ENCODE data around the gene FJX1.
A peak's percentile ranks its signal among the peaks of the same experiment; 100 is the strongest.

FJX1 gene

GRCh38 chr11:35629511-35629910 lies 11.3 kb downstream of the FJX1 start:
- Histone ChIP-seq H2BK120ac (ENCODE audit: low read depth, low read length) (no peak overlapping the region), H3K9ac (ENCODE audit: low read length) (no peak overlapping the region), H3K56ac (ENCODE audit: low read length) (no peak overlapping the region), H3K4ac (ENCODE audit: low read depth, low read length) (no peak overlapping the region), H3K4me2 (ENCODE audit: low read length) (no peak overlapping the region), H3K23ac (ENCODE audit: low read length) (no peak overlapping the region), H3K4me1 (ENCODE audit: control insufficient read depth, low read depth, low read length) (no peaks in the 10 kb centered on the region), H3K27me3 (ENCODE audit: insufficient read depth, low read length, poor library complexity) (no peaks in the 10 kb centered on the region), H3K27ac (ENCODE audit: low read depth, low read length) (no peak overlapping the region), H2BK5ac (ENCODE audit: low read length) (no peak overlapping the region), H3K79me1 (ENCODE audit: low read length) (no peaks in the 10 kb centered on the region), H3K18ac (ENCODE audit: low read length) (no peak overlapping the region), H2AK5ac (ENCODE audit: low read length) (no peak overlapping the region), H2BK15ac (replicated peaks; ENCODE audit: low read depth) (no peak overlapping the region), H4K5ac (ENCODE audit: low read length) (no peak overlapping the region), H3K36me3 (ENCODE audit: control insufficient read depth, insufficient read depth, low read length) (no peaks in the 10 kb centered on the region), H4K8ac (ENCODE audit: low read depth, low read length) (no peak overlapping the region), H3K79me2 (ENCODE audit: control insufficient read depth, insufficient read depth, low read length) (no peaks in the 10 kb centered on the region), H3K4me3 (ENCODE audit: low read length) (no peak overlapping the region)
- no peak for DNase-seq
- WGBS (ENCODE audit: extremely low coverage, insufficient coverage, low lambda C conversion rate) = no CpG with 5 or more reads among the region's 4 CpGs

GRCh38 chr11:35629914-35630313 lies 11.7 kb downstream of the FJX1 start:
- peak; percentile 55 for DNase-seq
- no peak overlapping the region for H3K4me2 ChIP-seq (ENCODE audit: low read length)
- H3K56ac ChIP-seq (ENCODE audit: low read length) = no peak overlapping the region
- no peaks in the 10 kb centered on the region for H3K79me1 ChIP-seq (ENCODE audit: low read length)
- no peak overlapping the region for H3K4ac ChIP-seq (ENCODE audit: low read depth, low read length)
- H2BK120ac ChIP-seq (ENCODE audit: low read depth, low read length) = no peak overlapping the region
- no peaks in the 10 kb centered on the region for H3K4me1 ChIP-seq (ENCODE audit: control insufficient read depth, low read depth, low read length)
- H3K27ac ChIP-seq (ENCODE audit: low read depth, low read length) = no peak overlapping the region
- no CpG with 5 or more reads among the region's 6 CpGs for WGBS (ENCODE audit: extremely low coverage, insufficient coverage, low lambda C conversion rate)
- H3K36me3 ChIP-seq (ENCODE audit: control insufficient read depth, insufficient read depth, low read length) = no peaks in the 10 kb centered on the region
- no peaks in the 10 kb centered on the region for H3K27me3 ChIP-seq (ENCODE audit: insufficient read depth, low read length, poor library complexity)
- no peak overlapping the region for H3K9ac ChIP-seq (ENCODE audit: low read length)
- no peak overlapping the region for H2BK5ac ChIP-seq (ENCODE audit: low read length)
- no peak overlapping the region for H3K4me3 ChIP-seq (ENCODE audit: low read length)
- no peak overlapping the region for H2AK5ac ChIP-seq (ENCODE audit: low read length)
- no peak overlapping the region for H4K8ac ChIP-seq (ENCODE audit: low read depth, low read length)
- H2BK15ac ChIP-seq (replicated peaks; ENCODE audit: low read depth) = no peak overlapping the region
- no peak overlapping the region for H3K18ac ChIP-seq (ENCODE audit: low read length)
- H3K79me2 ChIP-seq (ENCODE audit: control insufficient read depth, insufficient read depth, low read length) = no peaks in the 10 kb centered on the region
- H4K5ac ChIP-seq (ENCODE audit: low read length) = no peak overlapping the region
- no peak overlapping the region for H3K23ac ChIP-seq (ENCODE audit: low read length)

- Histone ChIP-seq H3K18ac (ENCODE audit: low read length) (no peak overlapping the region), H4K5ac (ENCODE audit: low read length) (no peak overlapping the region), H2BK120ac (ENCODE audit: low read depth, low read length) (no peak overlapping the region), H3K4me1 (ENCODE audit: control insufficient read depth, low read depth, low read length) (no peaks in the 10 kb centered on the region), H3K27me3 (ENCODE audit: insufficient read depth, low read length, poor library complexity) (no peaks in the 10 kb centered on the region), H3K4me3 (ENCODE audit: low read length) (no peak overlapping the region), H3K79me1 (ENCODE audit: low read length) (no peaks in the 10 kb centered on the region), H3K4ac (ENCODE audit: low read depth, low read length) (no peak overlapping the region), H3K36me3 (ENCODE audit: control insufficient read depth, insufficient read depth, low read length) (no peaks in the 10 kb centered on the region), H3K79me2 (ENCODE audit: control insufficient read depth, insufficient read depth, low read length) (no peaks in the 10 kb centered on the region), H4K8ac (ENCODE audit: low read depth, low read length) (no peak overlapping the region), H2BK15ac (replicated peaks; ENCODE audit: low read depth) (no peak overlapping the region), H3K27ac (ENCODE audit: low read depth, low read length) (no peak overlapping the region), H3K23ac (ENCODE audit: low read length) (no peak overlapping the region), H2AK5ac (ENCODE audit: low read length) (no peak overlapping the region), H2BK5ac (ENCODE audit: low read length) (no peak overlapping the region), H3K56ac (ENCODE audit: low read length) (no peak overlapping the region), H3K4me2 (ENCODE audit: low read length) (no peak overlapping the region), H3K9ac (ENCODE audit: low read length) (no peak overlapping the region)
- no CpG with 5 or more reads among the region's 3 CpGs for WGBS (ENCODE audit: extremely low coverage, insufficient coverage, low lambda C conversion rate)
- no peak for DNase-seq
These were observed 13.6 kb downstream of the FJX1 start for GRCh38 chr11:35631891-35632290.

- no CpG with 5 or more reads among the region's 1 CpG for WGBS (ENCODE audit: extremely low coverage, insufficient coverage, low lambda C conversion rate)
- H3K27ac ChIP-seq (ENCODE audit: low read depth, low read length) = no peak overlapping the region
These were observed 14.0 kb downstream of the FJX1 start for GRCh38 chr11:35632301-35632700.

GRCh38 chr11:35633827-35634423 lies 15.7 kb downstream of the FJX1 start:
- H3K56ac ChIP-seq (ENCODE audit: low read length) = no peak overlapping the region
- H3K4ac ChIP-seq (ENCODE audit: low read depth, low read length) = no peak overlapping the region
- H3K4me3 ChIP-seq (ENCODE audit: low read length) = no peak overlapping the region
- H3K4me1 ChIP-seq (ENCODE audit: control insufficient read depth, low read depth, low read length) = no peaks in the 10 kb centered on the region
- no peaks in the 10 kb centered on the region for H3K36me3 ChIP-seq (ENCODE audit: control insufficient read depth, insufficient read depth, low read length)
- no peaks in the 10 kb centered on the region for H3K27me3 ChIP-seq (ENCODE audit: insufficient read depth, low read length, poor library complexity)
- H4K5ac ChIP-seq (ENCODE audit: low read length) = no peak overlapping the region
- H3K79me2 ChIP-seq (ENCODE audit: control insufficient read depth, insufficient read depth, low read length) = no peaks in the 10 kb centered on the region
- no CpG with 5 or more reads among the region's 4 CpGs for WGBS (ENCODE audit: extremely low coverage, insufficient coverage, low lambda C conversion rate)
- H3K23ac ChIP-seq (ENCODE audit: low read length) = no peak overlapping the region
- no peak overlapping the region for H3K4me2 ChIP-seq (ENCODE audit: low read length)
- no peak overlapping the region for H3K27ac ChIP-seq (ENCODE audit: low read depth, low read length)
- no peak for DNase-seq
- H2AK5ac ChIP-seq (ENCODE audit: low read length) = no peak overlapping the region
- H2BK15ac ChIP-seq (replicated peaks; ENCODE audit: low read depth) = no peak overlapping the region
- H3K18ac ChIP-seq (ENCODE audit: low read length) = no peak overlapping the region
- no peaks in the 10 kb centered on the region for H3K79me1 ChIP-seq (ENCODE audit: low read length)
- H2BK5ac ChIP-seq (ENCODE audit: low read length) = no peak overlapping the region
- no peak overlapping the region for H4K8ac ChIP-seq (ENCODE audit: low read depth, low read length)
- no peak overlapping the region for H3K9ac ChIP-seq (ENCODE audit: low read length)
- no peak overlapping the region for H2BK120ac ChIP-seq (ENCODE audit: low read depth, low read length)

More at GRCh38 chr11:35632301-35632700, 14.0 kb downstream of the FJX1 start:
- no peaks in the 10 kb centered on the region for H3K27me3 ChIP-seq (ENCODE audit: insufficient read depth, low read length, poor library complexity)
- no peak overlapping the region for H3K9ac ChIP-seq (ENCODE audit: low read length)
- no peak overlapping the region for H3K18ac ChIP-seq (ENCODE audit: low read length)
- no peak overlapping the region for H2BK15ac ChIP-seq (replicated peaks; ENCODE audit: low read depth)
- H2BK5ac ChIP-seq (ENCODE audit: low read length) = no peak overlapping the region
- no peak overlapping the region for H2AK5ac ChIP-seq (ENCODE audit: low read length)
- no peak for DNase-seq
- H3K56ac ChIP-seq (ENCODE audit: low read length) = no peak overlapping the region
- H3K36me3 ChIP-seq (ENCODE audit: control insufficient read depth, insufficient read depth, low read length) = no peaks in the 10 kb centered on the region
- no peak overlapping the region for H3K23ac ChIP-seq (ENCODE audit: low read length)
- no peak overlapping the region for H2BK120ac ChIP-seq (ENCODE audit: low read depth, low read length)
- no peaks in the 10 kb centered on the region for H3K79me2 ChIP-seq (ENCODE audit: control insufficient read depth, insufficient read depth, low read length)
- H3K4me2 ChIP-seq (ENCODE audit: low read length) = no peak overlapping the region
- no peak overlapping the region for H4K5ac ChIP-seq (ENCODE audit: low read length)
- no peak overlapping the region for H3K4me3 ChIP-seq (ENCODE audit: low read length)
- no peaks in the 10 kb centered on the region for H3K4me1 ChIP-seq (ENCODE audit: control insufficient read depth, low read depth, low read length)
- H3K79me1 ChIP-seq (ENCODE audit: low read length) = no peaks in the 10 kb centered on the region
- H3K4ac ChIP-seq (ENCODE audit: low read depth, low read length) = no peak overlapping the region
- no peak overlapping the region for H4K8ac ChIP-seq (ENCODE audit: low read depth, low read length)

- DNase-seq = no peak
- Histone ChIP-seq H2BK5ac (ENCODE audit: low read length) (no peak overlapping the region), H3K36me3 (ENCODE audit: control insufficient read depth, insufficient read depth, low read length) (no peaks in the 10 kb centered on the region), H3K4ac (ENCODE audit: low read depth, low read length) (no peak overlapping the region), H3K4me1 (ENCODE audit: control insufficient read depth, low read depth, low read length) (peaks cover 2% of the 10 kb centered on the region), H3K27ac (ENCODE audit: low read depth, low read length) (no peak overlapping the region), H3K79me1 (ENCODE audit: low read length) (no peaks in the 10 kb centered on the region), H2BK120ac (ENCODE audit: low read depth, low read length) (no peak overlapping the region), H3K27me3 (ENCODE audit: insufficient read depth, low read length, poor library complexity) (no peaks in the 10 kb centered on the region), H3K18ac (ENCODE audit: low read length) (no peak overlapping the region), H4K5ac (ENCODE audit: low read length) (no peak overlapping the region), H3K9ac (ENCODE audit: low read length) (no peak overlapping the region), H3K4me3 (ENCODE audit: low read length) (no peak overlapping the region), H3K4me2 (ENCODE audit: low read length) (no peak overlapping the region), H2BK15ac (replicated peaks; ENCODE audit: low read depth) (no peak overlapping the region), H3K79me2 (ENCODE audit: control insufficient read depth, insufficient read depth, low read length) (no peaks in the 10 kb centered on the region), H3K23ac (ENCODE audit: low read length) (no peak overlapping the region), H4K8ac (ENCODE audit: low read depth, low read length) (no peak overlapping the region), H3K56ac (ENCODE audit: low read length) (no peak overlapping the region), H2AK5ac (ENCODE audit: low read length) (no peak overlapping the region)
- WGBS (ENCODE audit: extremely low coverage, insufficient coverage, low lambda C conversion rate) = no CpG with 5 or more reads among the region's 6 CpGs
These were observed 17.7 kb downstream of the FJX1 start for GRCh38 chr11:35635933-35636332.
